Upper lobe of left lung (tissue), 4 donors: ENCODE results near the gene MAP2K6.

Experiments used
- CTCF ChIP-seq, 6 experiments: fragments of 450-650 bp in 4 of 6; fragments of 200-600 bp in 2 of 6; sonication (generic) in 2 of 6; IDR thresholded peaks; one replicate each; pipeline ENCODE4 v1.5.1; 2016 to 2019; ENCODE audit warnings: antibody characterized with exemption in 6 of 6
- POLR2A ChIP-seq, 4 donors: fragments of 450-650 bp; IDR thresholded peaks; one replicate each; pipeline ENCODE4 v1.5.1; 2016 to 2017; ENCODE audit warnings: antibody characterized with exemption in 4 of 4, mild to moderate bottlenecking in 2 of 4
- POLR2AphosphoS5 ChIP-seq, 2 donors: sonication (generic); formaldehyde crosslinking; IDR thresholded peaks; one replicate each; pipeline ENCODE4 v1.5.1; 2017; ENCODE audit warnings: antibody characterized with exemption in 2 of 2

GRCh38 chr17:69588316-69588715 is 173.8 kb downstream of the MAP2K6 start:
- TF ChIP-seq CTCF (IDR thresholded peaks at IDR 0.05) (no peak), POLR2A (IDR thresholded peaks at IDR 0.05) (no peak), POLR2AphosphoS5 (IDR thresholded peaks at IDR 0.05) (no peak)
